Esophagus squamous epithelium (tissue), 5 donors: ENCODE results near the gene NFATC3. TPM values are rescaled to one million over a fixed set of nuclear protein-coding genes. Genes with fewer than 3 reads are reported as not detected.

ENCODE experiments used
- DNase-seq: peaks from one replicate; lab custom pipeline; 2025; lab: John Stamatoyannopoulos, UW
- H3K27ac ChIP-seq, 4 donors: fragments of 200-600 bp; sonication (generic); one replicate each; pipeline ENCODE4 v1.5.1; 2016 to 2019; ENCODE audit warnings: mild to moderate bottlenecking in 1 of 4
- H3K27me3 ChIP-seq, 4 donors: fragments of 200-600 bp; sonication (generic); 1 replicate in 3 of 4; 2 replicates in 1 of 4; pipeline versions ENCODE4 v1.5.1 to v1.6.0; 2017 to 2021; ENCODE audit warnings: antibody characterized with exemption in 1 of 4
- H3K36me3 ChIP-seq, 3 donors: fragments of 200-600 bp; sonication (generic); one replicate each; pipeline ENCODE4 v1.5.1; 2016 to 2019
- H3K4me1 ChIP-seq, 3 donors: fragments of 200-600 bp; sonication (generic); one replicate each; pipeline ENCODE4 v1.5.1; 2017 to 2019
- H3K4me3 ChIP-seq, 4 donors: fragments of 200-600 bp; sonication (generic); 1 replicate in 3 of 4; 2 replicates in 1 of 4; pipeline ENCODE4 v1.5.1; 2016 to 2019; ENCODE audit warnings: mild to moderate bottlenecking in 2 of 4, moderate library complexity in 1 of 4
- H3K9me3 ChIP-seq, 3 donors: fragments of 200-600 bp; sonication (generic); one replicate each; pipeline ENCODE4 v1.5.1; 2016 to 2019
- CTCF ChIP-seq, 6 experiments: fragments of 450-650 bp in 4 of 6; fragments of 200-600 bp in 2 of 6; sonication (generic) in 2 of 6; IDR thresholded peaks; one replicate each; pipeline ENCODE4 v1.5.1; 2016 to 2019; ENCODE audit warnings: antibody characterized with exemption in 6 of 6, mild to moderate bottlenecking in 4 of 6, moderate library complexity in 4 of 6
- POLR2A ChIP-seq, 4 donors: fragments of 450-650 bp; IDR thresholded peaks; one replicate each; pipeline ENCODE4 v1.6.1; 2017; ENCODE audit warnings: antibody characterized with exemption in 4 of 4, mild to moderate bottlenecking in 4 of 4, moderate library complexity in 3 of 4
- WGBS, 2 donors: methylation state at CpG; one replicate each; pipeline ENCODE4 v1.1.5; 2018; 5-methylcytosine and 5-hydroxymethylcytosine counted together
- intact Hi-C: fragments of 100-400 bp; cut with DNase I; formaldehyde crosslinking; loops from one replicate; pipeline ENCODE4 v1.15.0; 2022
- total RNA-seq, 4 donors: library from RNA; depleted of rRNA; stranded (reverse); fragments of >200 nt; gene quantifications; one replicate each; pipeline ENCODE4 v1.1.0, GENCODE V29; 2016
- donor health status: DM: yes; HTN: yes; CAD: no.

Gene NFATC3
- total RNA-seq, 4 donors from 2014 or later, result 18.6 to 30.9 (median 20.5) TPM

- H3K9me3 ChIP-seq, result no peaks in the 10 kb centered on the region
- DNase-seq, result no peak
- H3K4me3 ChIP-seq, result no peak overlapping the region
- peaks cover 0 to 57% (median 0%) of the 10 kb centered on the region in 3 donors for H3K4me1 ChIP-seq
- H3K27me3 ChIP-seq, result no peaks in the 10 kb centered on the region
- intact Hi-C loops, result loop anchor here (10.0 kb wide), 1 partner anchor 145 kb away; the partner anchor contains the start of gene NFATC3
- peak overlapping the region in 1 of 4 donors; percentile 9 for H3K27ac ChIP-seq
- WGBS, 2 donors, result 30 to 33% methylated on average over 1 to 2 of the region's 4 CpGs
- H3K36me3 ChIP-seq, result peaks cover 18 to 75% (median 23%) of the 10 kb centered on the region in 3 donors
- TF ChIP-seq POLR2A (IDR thresholded peaks at IDR 0.05) (no peak), CTCF (IDR thresholded peaks at IDR 0.05) (peak; percentile 66 to 86 (median 80))
Measured at GRCh38 chr16:68229431-68230175, 144.4 kb downstream of the NFATC3 start.

GRCh38 chr16:68230176-68230571 lies 145.0 kb downstream of the NFATC3 start:
- TF ChIP-seq POLR2A (IDR thresholded peaks at IDR 0.05) (no peak), CTCF (IDR thresholded peaks at IDR 0.05) (no peak)
- no peaks in the 10 kb centered on the region for H3K9me3 ChIP-seq
- H3K36me3 ChIP-seq, result peaks cover 18 to 75% (median 23%) of the 10 kb centered on the region in 3 donors
- 70 to 100% methylated on average over 2 to 3 of the region's 9 CpGs for whole genome bisulfite sequencing, 2 donors
- no peak for DNase-seq
- intact Hi-C loops, result loop anchor here (10.0 kb wide), 1 partner anchor 145 kb away; the partner anchor contains the start of gene NFATC3
- no peaks in the 10 kb centered on the region for H3K27me3 ChIP-seq
- H3K27ac ChIP-seq, result no peak overlapping the region
- H3K4me3 ChIP-seq, result no peak overlapping the region
- H3K4me1 ChIP-seq, result peaks cover 0 to 61% (median 0%) of the 10 kb centered on the region in 3 donors

GRCh38 chr16:68230956-68231355 lies 145.8 kb downstream of the NFATC3 start:
- Histone ChIP-seq H3K27me3 (no peaks in the 10 kb centered on the region), H3K4me1 (peaks cover 0 to 67% (median under 1%) of the 10 kb centered on the region in 3 donors), H3K36me3 (peaks cover 18 to 74% (median 23%) of the 10 kb centered on the region in 3 donors), H3K4me3 (no peak overlapping the region), H3K9me3 (no peaks in the 10 kb centered on the region), H3K27ac (no peak overlapping the region)
- intact Hi-C loops, result loop anchor here (10.0 kb wide), 1 partner anchor 146 kb away; the partner anchor contains the start of gene NFATC3
- TF ChIP-seq CTCF (IDR thresholded peaks at IDR 0.05) (no peak), POLR2A (IDR thresholded peaks at IDR 0.05) (no peak)
- WGBS, 2 donors, result 89 to 94% methylated on average over 7 of the region's 12 CpGs
- no peak for DNase-seq

- Histone ChIP-seq H3K4me1 (peaks cover 4 to 73% (median 6%) of the 10 kb centered on the region in 3 donors), H3K36me3 (peaks cover 18 to 68% (median 23%) of the 10 kb centered on the region in 3 donors), H3K27ac (no peak overlapping the region), H3K27me3 (no peaks in the 10 kb centered on the region), H3K4me3 (no peak overlapping the region), H3K9me3 (no peaks in the 10 kb centered on the region)
- WGBS, 2 donors, result 80 to 84% methylated on average over 1 to 10 of the region's 26 CpGs
- DNase-seq, result no peak
- intact Hi-C loops, result loop anchor here (10.0 kb wide), 1 partner anchor 147 kb away; the partner anchor contains the start of gene NFATC3
- TF ChIP-seq CTCF (IDR thresholded peaks at IDR 0.05) (no peak), POLR2A (IDR thresholded peaks at IDR 0.05) (no peak)
Measured at GRCh38 chr16:68231384-68232136, 146.4 kb downstream of the NFATC3 start.
